GM12878 (cell line): ENCODE measurements around the gene NBEA. TPM values are rescaled to one million over a fixed set of nuclear protein-coding genes. Genes with fewer than 3 reads are reported as not detected.

Experiments
- ATAC-seq: fragments of 200-7000 bp; cut with Tn5 transposase; 3 replicates; pipeline ENCODE4 v1.9.1; 2020; ENCODE audit warnings: mild to moderate bottlenecking, moderate library complexity
- BruUV-seq: library from RNA; stranded (reverse); fragments of 400-500 nt; replicated peaks from 2 replicates; lab custom pipeline; 2021; lab: Mats Ljungman, UMichigan
- CTCF ChIA-PET: fragments of 300-600 bp; sonication (Branson Sonifier 250); formaldehyde crosslinking; extraction: SDS; loops from one replicate; lab custom pipeline; 2021; ENCODE audit warnings: inconsistent platforms; lab: Yijun Ruan, JAX
- POLR2A ChIA-PET: fragments of 350-600 bp; formaldehyde crosslinking; extraction: SDS; loops from one replicate; lab custom pipeline; 2021; ENCODE audit warnings: inconsistent platforms; lab: Charles Lee
- RAD21 ChIA-PET: fragments of 300-600 bp; sonication (Branson Sonifier 250); formaldehyde crosslinking; loops from one replicate; lab custom pipeline; 2023; ENCODE audit warnings: antibody characterized with exemption; ENCODE audit not compliant: unreplicated experiment; lab: Charles Lee
- SMC1A ChIA-PET: fragments of 300-600 bp; sonication (Branson Sonifier 250); formaldehyde crosslinking; loops from one replicate; lab custom pipeline; 2023; ENCODE audit not compliant: unreplicated experiment, uncharacterized antibody; lab: Charles Lee
- DNase-seq: peaks from one replicate; pipeline ENCODE4 v3.0.0-alpha.2; 2011; ENCODE audit warnings: low read depth, low spot score
- FAIRE-seq: peaks from 3 replicates; lab custom pipeline; 2011; peaks lifted over from hg19 to GRCh38; lab: Jason Lieb, UNC
- H2AFZ ChIP-seq: 2 replicates; pipeline ENCODE4 v1.6.0; 2011; ENCODE audit warnings: low read depth, low read length, control low read depth; ENCODE audit not compliant: control insufficient read depth
- H3K27ac ChIP-seq: 2 replicates; pipeline ENCODE4 v1.5.1; 2011; ENCODE audit warnings: control low read depth; ENCODE audit not compliant: control insufficient read depth, insufficient read depth
- H3K27me3 ChIP-seq, 2 experiments: replicated peaks in 1 of 2; 2 replicates each; pipeline versions ENCODE4 v1.6.0 to v1.6.1; 2011; ENCODE audit warnings: low read length in 1 of 2; ENCODE audit not compliant: control insufficient read depth in 2 of 2, insufficient read depth in 2 of 2
- H3K36me3 ChIP-seq, 2 experiments: 2 replicates each; pipeline ENCODE4 v1.5.1; 2011; ENCODE audit warnings: low read length in 1 of 2; ENCODE audit not compliant: control insufficient read depth in 2 of 2, insufficient read depth in 2 of 2
- H3K4me1 ChIP-seq: 2 replicates; pipeline ENCODE4 v1.6.1; 2011; ENCODE audit warnings: mild to moderate bottlenecking, low read length, moderate library complexity, mixed read lengths; ENCODE audit not compliant: control insufficient read depth, insufficient read depth
- H3K4me2 ChIP-seq: 2 replicates; pipeline ENCODE4 v1.6.0; 2011; ENCODE audit warnings: control low read depth; ENCODE audit not compliant: control insufficient read depth, insufficient read depth
- H3K4me3 ChIP-seq: fragments of 200-600 bp; sonication (generic); 2 replicates; pipeline ENCODE4 v1.5.1; 2016
- H3K79me2 ChIP-seq: 2 replicates; pipeline ENCODE4 v1.6.0; 2011; ENCODE audit warnings: low read length; ENCODE audit not compliant: control insufficient read depth, insufficient read depth
- H3K9ac ChIP-seq: 2 replicates; pipeline ENCODE4 v1.8.0; 2011; ENCODE audit warnings: low read length, control low read depth, mixed read lengths; ENCODE audit not compliant: control insufficient read depth, insufficient read depth
- H3K9me3 ChIP-seq: replicated peaks from 3 replicates; pipeline ENCODE4 v1.5.1; 2011; ENCODE audit warnings: mild to moderate bottlenecking, low read length; ENCODE audit not compliant: control insufficient read depth, insufficient read depth
- H4K20me1 ChIP-seq: 2 replicates; pipeline ENCODE4 v1.6.0; 2011; ENCODE audit not compliant: control insufficient read depth, insufficient read depth
- CREM ChIP-seq: IDR thresholded peaks from 2 replicates; pipeline ENCODE4 v1.6.1; 2014; ENCODE audit warnings: antibody characterized with exemption, low read depth
- LARP7 ChIP-seq: fragments of 450-650 bp; IDR thresholded peaks from 2 replicates; pipeline ENCODE4 v1.6.1; 2017; ENCODE audit warnings: mild to moderate bottlenecking
- MTA3 ChIP-seq: IDR thresholded peaks from 2 replicates; pipeline ENCODE4 v1.6.1; 2012; ENCODE audit warnings: low read length, inconsistent platforms, borderline replicate concordance
- MXI1 ChIP-seq: fragments of 150-350 bp; IDR thresholded peaks from 2 replicates; pipeline ENCODE4 v1.6.1; 2011; ENCODE audit warnings: low read depth, mild to moderate bottlenecking, inconsistent platforms, low read length, improper control_type of control experiment
- NFYB ChIP-seq: IDR thresholded peaks from 2 replicates; pipeline ENCODE4 v1.6.1; 2011; ENCODE audit warnings: low read depth, mild to moderate bottlenecking, low read length, improper control_type of control experiment, moderate library complexity; ENCODE audit not compliant: insufficient read depth
- ZNF207 ChIP-seq: fragments of 450-650 bp; IDR thresholded peaks from 2 replicates; pipeline ENCODE4 v1.6.1; 2014; ENCODE audit warnings: antibody characterized with exemption, mild to moderate bottlenecking, borderline replicate concordance
- WGBS: methylation state at CpG from one replicate; pipeline ENCODE4 v1.1.6; 2016; ENCODE audit warnings: low lambda C conversion rate; ENCODE audit not compliant: insufficient replicate concordance, insufficient coverage; ENCODE audit errors: missing lambda C conversion rate; 5-methylcytosine and 5-hydroxymethylcytosine counted together
- in situ Hi-C: fragments of 300-500 bp; cut with MboI; formaldehyde crosslinking; loops from 9 replicates; pipeline ENCODE4 v1.14.3; 2018; ENCODE audit warnings: mixed read lengths
- intact Hi-C: fragments of 100-400 bp; cut with micrococcal nuclease; formaldehyde crosslinking; loops from one replicate; pipeline ENCODE4 v1.14.2; 2022; ENCODE audit not compliant: unreplicated experiment
- polyA plus RNA-seq, 11 experiments: library from polyadenylated mRNA; depleted of rRNA in 4 of 11; unstranded in 6 of 11; stranded (reverse) in 5 of 11; fragments of >200 nt; fragmentation: Nextera tagmentation in 4 of 11; fragmentation: Illumina TruSeq in 1 of 11; extraction: Ambion mirVana in 4 of 11; extraction: Trizol in 1 of 11; gene quantifications; 1 replicate in 1 of 11; 2 replicates in 10 of 11; pipeline versions ENCODE4 v1.2.1 to v1.2.3, GENCODE V29; 2011 to 2016; ENCODE audit warnings: inconsistent platforms in 2 of 11, missing spikeins in 2 of 11, low read depth in 1 of 11
- total RNA-seq, 4 experiments: library from RNA; depleted of rRNA in 3 of 4; stranded (reverse); fragments of >200 nt in 3 of 4; fragmentation: Illumina TruSeq in 1 of 4; extraction: Trizol in 1 of 4; gene quantifications; 2 replicates each; pipeline versions ENCODE4 v1.2.1 to v1.2.3, GENCODE V29; 2013 to 2021
- TF ChIP-seq, protein P1 (sequence below): IDR thresholded peaks from 2 replicates; pipeline ENCODE4 v1.6.1; 2011; ENCODE audit warnings: mild to moderate bottlenecking, low read depth, low read length, moderate library complexity; ENCODE audit not compliant: insufficient replicate concordance
- TF ChIP-seq, protein P2 (sequence below): IDR thresholded peaks from 2 replicates; pipeline ENCODE4 v1.6.1; 2012; ENCODE audit warnings: low read depth, low read length, improper control_type of control experiment
- TF ChIP-seq, protein P3 (sequence below): fragments of 450-650 bp; formaldehyde crosslinking; IDR thresholded peaks from 2 replicates; pipeline ENCODE4 v1.5.0; 2022; ENCODE audit warnings: mild to moderate bottlenecking, missing genetic modification characterization
- TF ChIP-seq, protein P4 (sequence below): IDR thresholded peaks from 2 replicates; pipeline ENCODE4 v1.6.1; 2011; ENCODE audit warnings: low read depth, mild to moderate bottlenecking, low read length, moderate library complexity, borderline replicate concordance; ENCODE audit errors: extremely low read depth
- TF ChIP-seq, protein P5 (sequence below): fragments of 450-650 bp; IDR thresholded peaks from 2 replicates; pipeline ENCODE4 v1.6.1; 2017; ENCODE audit warnings: mild to moderate bottlenecking, moderate library complexity
- TF ChIP-seq, protein P6 (sequence below): fragments of 450-650 bp; IDR thresholded peaks from 2 replicates; pipeline ENCODE4 v1.6.1; 2014; ENCODE audit warnings: mild to moderate bottlenecking

NBEA gene
- total and polyA plus RNA-seq, 10 of the 15 experiments (the other 5 are each of a cell fraction or from before 2014, with no cell fraction given), result 0.23 to 3.6 (median 0.55) TPM

DNA sequence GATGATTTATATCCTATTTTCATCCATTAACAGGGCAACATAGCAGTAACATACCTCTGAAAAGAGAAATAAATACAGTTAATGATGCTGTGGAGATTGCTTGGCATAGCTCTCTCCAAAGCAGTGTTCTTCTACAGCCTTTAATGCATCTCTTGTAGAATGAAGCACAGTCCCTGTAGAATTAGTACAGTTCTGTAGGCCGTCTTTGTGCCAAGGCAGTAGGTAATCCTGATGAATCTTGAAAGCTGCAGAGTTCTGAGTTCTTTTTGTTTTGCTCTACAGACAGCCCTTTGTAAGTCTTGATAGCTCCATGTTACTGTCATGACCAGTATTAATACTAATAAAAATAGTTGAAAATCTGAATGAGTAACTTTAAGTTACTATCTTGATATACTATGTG is 350.3 kb downstream of the NBEA start:
- no peak overlapping the region for H3K27ac ChIP-seq
- H3K36me3 ChIP-seq, result no peaks in the 10 kb centered on the region
- POLR2A ChIA-PET, result no interaction called here
- no TSS peak for BruUV-seq
- 6% methylated on average over 1 of the region's 1 CpG for WGBS
- RAD21 ChIA-PET, result no interaction called here
- H3K79me2 ChIP-seq, result no peaks in the 10 kb centered on the region
- no peaks in the 10 kb centered on the region for H3K9me3 ChIP-seq
- CTCF ChIA-PET, result no interaction called here
- FAIRE-seq (no peak), DNase-seq (no peak), ATAC-seq (no peak)
- intact Hi-C loops (no loop called here), in situ Hi-C loops (no loop called here)
- no peak overlapping the region for H3K4me2 ChIP-seq
- H3K27me3 ChIP-seq, result no peaks in the 10 kb centered on the region
- no peak overlapping the region for H2AFZ ChIP-seq
- SMC1A ChIA-PET, result no interaction called here
- H3K9ac ChIP-seq, result no peak overlapping the region
- no peaks in the 10 kb centered on the region for H3K4me1 ChIP-seq
- no peak overlapping the region for H3K4me3 ChIP-seq
- H4K20me1 ChIP-seq, result no peaks in the 10 kb centered on the region
- TF ChIP-seq NFYB (no peak), MTA3 (no peak), LARP7 (no peak), ZNF207 (no peak), CREM (no peak), MXI1 (no peak)
- TF ChIP-seq, protein P1, sequence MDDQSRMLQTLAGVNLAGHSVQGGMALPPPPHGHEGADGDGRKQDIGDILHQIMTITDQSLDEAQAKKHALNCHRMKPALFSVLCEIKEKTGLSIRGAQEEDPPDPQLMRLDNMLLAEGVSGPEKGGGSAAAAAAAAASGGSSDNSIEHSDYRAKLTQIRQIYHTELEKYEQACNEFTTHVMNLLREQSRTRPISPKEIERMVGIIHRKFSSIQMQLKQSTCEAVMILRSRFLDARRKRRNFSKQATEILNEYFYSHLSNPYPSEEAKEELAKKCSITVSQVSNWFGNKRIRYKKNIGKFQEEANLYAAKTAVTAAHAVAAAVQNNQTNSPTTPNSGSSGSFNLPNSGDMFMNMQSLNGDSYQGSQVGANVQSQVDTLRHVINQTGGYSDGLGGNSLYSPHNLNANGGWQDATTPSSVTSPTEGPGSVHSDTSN, result no peak
- TF ChIP-seq, protein P2, sequence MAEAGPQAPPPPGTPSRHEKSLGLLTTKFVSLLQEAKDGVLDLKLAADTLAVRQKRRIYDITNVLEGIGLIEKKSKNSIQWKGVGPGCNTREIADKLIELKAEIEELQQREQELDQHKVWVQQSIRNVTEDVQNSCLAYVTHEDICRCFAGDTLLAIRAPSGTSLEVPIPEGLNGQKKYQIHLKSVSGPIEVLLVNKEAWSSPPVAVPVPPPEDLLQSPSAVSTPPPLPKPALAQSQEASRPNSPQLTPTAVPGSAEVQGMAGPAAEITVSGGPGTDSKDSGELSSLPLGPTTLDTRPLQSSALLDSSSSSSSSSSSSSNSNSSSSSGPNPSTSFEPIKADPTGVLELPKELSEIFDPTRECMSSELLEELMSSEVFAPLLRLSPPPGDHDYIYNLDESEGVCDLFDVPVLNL, result no peak
- TF ChIP-seq, protein P3, sequence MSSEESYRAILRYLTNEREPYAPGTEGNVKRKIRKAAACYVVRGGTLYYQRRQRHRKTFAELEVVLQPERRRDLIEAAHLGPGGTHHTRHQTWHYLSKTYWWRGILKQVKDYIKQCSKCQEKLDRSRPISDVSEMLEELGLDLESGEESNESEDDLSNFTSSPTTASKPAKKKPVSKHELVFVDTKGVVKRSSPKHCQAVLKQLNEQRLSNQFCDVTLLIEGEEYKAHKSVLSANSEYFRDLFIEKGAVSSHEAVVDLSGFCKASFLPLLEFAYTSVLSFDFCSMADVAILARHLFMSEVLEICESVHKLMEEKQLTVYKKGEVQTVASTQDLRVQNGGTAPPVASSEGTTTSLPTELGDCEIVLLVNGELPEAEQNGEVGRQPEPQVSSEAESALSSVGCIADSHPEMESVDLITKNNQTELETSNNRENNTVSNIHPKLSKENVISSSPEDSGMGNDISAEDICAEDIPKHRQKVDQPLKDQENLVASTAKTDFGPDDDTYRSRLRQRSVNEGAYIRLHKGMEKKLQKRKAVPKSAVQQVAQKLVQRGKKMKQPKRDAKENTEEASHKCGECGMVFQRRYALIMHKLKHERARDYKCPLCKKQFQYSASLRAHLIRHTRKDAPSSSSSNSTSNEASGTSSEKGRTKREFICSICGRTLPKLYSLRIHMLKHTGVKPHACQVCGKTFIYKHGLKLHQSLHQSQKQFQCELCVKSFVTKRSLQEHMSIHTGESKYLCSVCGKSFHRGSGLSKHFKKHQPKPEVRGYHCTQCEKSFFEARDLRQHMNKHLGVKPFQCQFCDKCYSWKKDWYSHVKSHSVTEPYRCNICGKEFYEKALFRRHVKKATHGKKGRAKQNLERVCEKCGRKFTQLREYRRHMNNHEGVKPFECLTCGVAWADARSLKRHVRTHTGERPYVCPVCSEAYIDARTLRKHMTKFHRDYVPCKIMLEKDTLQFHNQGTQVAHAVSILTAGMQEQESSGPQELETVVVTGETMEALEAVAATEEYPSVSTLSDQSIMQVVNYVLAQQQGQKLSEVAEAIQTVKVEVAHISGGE (CRISPR knock-in tag), result no peak
- TF ChIP-seq, protein P4, sequence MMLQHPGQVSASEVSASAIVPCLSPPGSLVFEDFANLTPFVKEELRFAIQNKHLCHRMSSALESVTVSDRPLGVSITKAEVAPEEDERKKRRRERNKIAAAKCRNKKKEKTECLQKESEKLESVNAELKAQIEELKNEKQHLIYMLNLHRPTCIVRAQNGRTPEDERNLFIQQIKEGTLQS, result no peak
- TF ChIP-seq, protein P5, sequence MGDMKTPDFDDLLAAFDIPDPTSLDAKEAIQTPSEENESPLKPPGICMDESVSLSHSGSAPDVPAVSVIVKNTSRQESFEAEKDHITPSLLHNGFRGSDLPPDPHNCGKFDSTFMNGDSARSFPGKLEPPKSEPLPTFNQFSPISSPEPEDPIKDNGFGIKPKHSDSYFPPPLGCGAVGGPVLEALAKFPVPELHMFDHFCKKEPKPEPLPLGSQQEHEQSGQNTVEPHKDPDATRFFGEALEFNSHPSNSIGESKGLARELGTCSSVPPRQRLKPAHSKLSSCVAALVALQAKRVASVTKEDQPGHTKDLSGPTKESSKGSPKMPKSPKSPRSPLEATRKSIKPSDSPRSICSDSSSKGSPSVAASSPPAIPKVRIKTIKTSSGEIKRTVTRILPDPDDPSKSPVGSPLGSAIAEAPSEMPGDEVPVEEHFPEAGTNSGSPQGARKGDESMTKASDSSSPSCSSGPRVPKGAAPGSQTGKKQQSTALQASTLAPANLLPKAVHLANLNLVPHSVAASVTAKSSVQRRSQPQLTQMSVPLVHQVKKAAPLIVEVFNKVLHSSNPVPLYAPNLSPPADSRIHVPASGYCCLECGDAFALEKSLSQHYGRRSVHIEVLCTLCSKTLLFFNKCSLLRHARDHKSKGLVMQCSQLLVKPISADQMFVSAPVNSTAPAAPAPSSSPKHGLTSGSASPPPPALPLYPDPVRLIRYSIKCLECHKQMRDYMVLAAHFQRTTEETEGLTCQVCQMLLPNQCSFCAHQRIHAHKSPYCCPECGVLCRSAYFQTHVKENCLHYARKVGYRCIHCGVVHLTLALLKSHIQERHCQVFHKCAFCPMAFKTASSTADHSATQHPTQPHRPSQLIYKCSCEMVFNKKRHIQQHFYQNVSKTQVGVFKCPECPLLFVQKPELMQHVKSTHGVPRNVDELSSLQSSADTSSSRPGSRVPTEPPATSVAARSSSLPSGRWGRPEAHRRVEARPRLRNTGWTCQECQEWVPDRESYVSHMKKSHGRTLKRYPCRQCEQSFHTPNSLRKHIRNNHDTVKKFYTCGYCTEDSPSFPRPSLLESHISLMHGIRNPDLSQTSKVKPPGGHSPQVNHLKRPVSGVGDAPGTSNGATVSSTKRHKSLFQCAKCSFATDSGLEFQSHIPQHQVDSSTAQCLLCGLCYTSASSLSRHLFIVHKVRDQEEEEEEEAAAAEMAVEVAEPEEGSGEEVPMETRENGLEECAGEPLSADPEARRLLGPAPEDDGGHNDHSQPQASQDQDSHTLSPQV, result no peak
- TF ChIP-seq, protein P6, sequence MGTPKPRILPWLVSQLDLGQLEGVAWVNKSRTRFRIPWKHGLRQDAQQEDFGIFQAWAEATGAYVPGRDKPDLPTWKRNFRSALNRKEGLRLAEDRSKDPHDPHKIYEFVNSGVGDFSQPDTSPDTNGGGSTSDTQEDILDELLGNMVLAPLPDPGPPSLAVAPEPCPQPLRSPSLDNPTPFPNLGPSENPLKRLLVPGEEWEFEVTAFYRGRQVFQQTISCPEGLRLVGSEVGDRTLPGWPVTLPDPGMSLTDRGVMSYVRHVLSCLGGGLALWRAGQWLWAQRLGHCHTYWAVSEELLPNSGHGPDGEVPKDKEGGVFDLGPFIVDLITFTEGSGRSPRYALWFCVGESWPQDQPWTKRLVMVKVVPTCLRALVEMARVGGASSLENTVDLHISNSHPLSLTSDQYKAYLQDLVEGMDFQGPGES, result no peak
